GM18511 (cell line): Measurements from ENCODE around the gene EPB41L2.
"Not testable (repeated sequence)": the region's sequence is repeated elsewhere in the genome, so short reads cannot be mapped to it uniquely, and the experiment has no call there.

Source experiments
- ATAC-seq: cut with Tn5 transposase; IDR thresholded peaks from one replicate; pipeline ENCODE4 v1.9.1; 2021; ENCODE audit warnings: mild to moderate bottlenecking, moderate library complexity; ENCODE audit not compliant: unreplicated experiment

Gene EPB41L2

GRCh38 chr6:131063028-131063763 lies at the start of gene EPB41L2:
Gene EPB41L2, minus strand, starts transcription at chr6:131063245. Its CDS starts 106,760 bp downstream, at chr6:130956485.
- ATAC-seq: peak; percentile 78

GRCh38 chr6:131112249-131112648 lies 49.2 kb upstream of the EPB41L2 start:
- ATAC-seq: no peak

GRCh38 chr6:131107151-131107550 lies 44.1 kb upstream of the EPB41L2 start:
- ATAC-seq: no peak

- no peak for ATAC-seq
Observed at GRCh38 chr6:131103901-131104300, 40.9 kb upstream of the EPB41L2 start.

- ATAC-seq: no peak
Observed at GRCh38 chr6:131103296-131103695, 40.3 kb upstream of the EPB41L2 start.

GRCh38 chr6:131101911-131102680 lies 39.1 kb upstream of the EPB41L2 start:
- no peak for ATAC-seq

GRCh38 chr6:131096786-131097185 lies 33.7 kb upstream of the EPB41L2 start:
- ATAC-seq: no peak

GRCh38 chr6:131093334-131093733 lies 30.3 kb upstream of the EPB41L2 start:
- ATAC-seq: no peak

- ATAC-seq: not testable (repeated sequence)
Observed at GRCh38 chr6:131091944-131092343, 28.9 kb upstream of the EPB41L2 start.

- ATAC-seq: not testable (repeated sequence)
Observed at GRCh38 chr6:131090339-131090738, 27.3 kb upstream of the EPB41L2 start.

GRCh38 chr6:131084982-131085381 lies 21.9 kb upstream of the EPB41L2 start:
- ATAC-seq: no peak

GRCh38 chr6:131083687-131084086 lies 20.6 kb upstream of the EPB41L2 start:
- ATAC-seq: no peak

- no peak for ATAC-seq
Observed at GRCh38 chr6:131082335-131082734, 19.3 kb upstream of the EPB41L2 start.

- ATAC-seq: no peak
Observed at GRCh38 chr6:131080084-131080483, 17.0 kb upstream of the EPB41L2 start.

GRCh38 chr6:131073577-131073976 lies 10.5 kb upstream of the EPB41L2 start:
- ATAC-seq: no peak

- ATAC-seq: no peak
Observed at GRCh38 chr6:131070061-131070460, 7.0 kb upstream of the EPB41L2 start.

GRCh38 chr6:131068165-131068564 lies 5.1 kb upstream of the EPB41L2 start:
- ATAC-seq: no peak

GRCh38 chr6:131067521-131067920 lies 4.5 kb upstream of the EPB41L2 start:
- ATAC-seq: no peak

- no peak for ATAC-seq
Observed at GRCh38 chr6:131065824-131066171, 2.8 kb upstream of the EPB41L2 start.

GRCh38 chr6:131065112-131065823 lies 2.2 kb upstream of the EPB41L2 start:
- no peak for ATAC-seq

- ATAC-seq: peak; percentile 3
Observed at GRCh38 chr6:131063764-131064272, 773 bp upstream of the EPB41L2 start.
